GM10847 (cell line): Measurements from ENCODE around the gene ABL1.

ENCODE experiments used
- POLR2A ChIP-seq: IDR thresholded peaks from 2 replicates; pipeline ENCODE4 v1.6.1; 2011; ENCODE audit not compliant: insufficient read length; ENCODE audit errors: extremely low read depth

Gene ABL1

DNA sequence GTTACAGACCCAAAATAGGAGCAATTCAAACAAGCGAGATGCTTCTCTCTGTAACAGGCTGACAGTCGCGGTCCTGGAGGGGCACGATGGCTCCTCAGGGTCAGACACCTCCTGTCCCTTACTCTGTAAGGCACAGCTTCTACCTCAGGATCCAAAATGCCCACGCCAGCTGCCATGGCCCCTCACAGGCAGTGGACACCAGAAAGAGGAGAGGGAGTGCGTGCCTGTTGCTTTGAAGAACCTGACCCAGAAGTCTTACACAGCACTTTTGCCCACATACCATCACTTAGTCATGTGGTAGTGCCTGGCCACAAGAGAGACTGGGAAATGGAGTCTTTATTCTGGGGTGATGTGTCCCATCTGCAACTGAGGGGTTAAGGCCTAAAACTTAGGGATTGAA is 11.6 kb upstream of the ABL1 start:
- TF ChIP-seq POLR2A = no peak

DNA sequence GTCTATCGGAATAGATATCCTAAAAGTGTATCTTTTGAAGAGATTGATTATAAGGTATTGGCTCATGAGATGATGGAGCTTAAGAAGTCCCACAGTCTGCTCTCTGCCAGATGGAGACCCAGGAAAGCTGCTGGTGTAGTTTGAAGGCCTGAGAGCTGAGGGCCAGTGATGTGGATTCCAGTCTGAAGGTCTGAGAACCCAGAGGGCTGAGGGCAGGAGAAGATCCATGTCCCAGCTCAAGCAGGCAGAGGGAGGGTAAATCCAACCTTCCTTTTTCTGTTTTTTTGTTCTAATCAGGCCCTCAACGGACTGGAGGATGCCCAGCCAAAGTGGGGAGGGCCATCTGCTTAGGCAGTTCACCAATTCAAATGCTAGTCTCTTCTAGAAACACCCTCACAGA is 11.0 kb upstream of the ABL1 start:
- TF ChIP-seq POLR2A = no peak

DNA sequence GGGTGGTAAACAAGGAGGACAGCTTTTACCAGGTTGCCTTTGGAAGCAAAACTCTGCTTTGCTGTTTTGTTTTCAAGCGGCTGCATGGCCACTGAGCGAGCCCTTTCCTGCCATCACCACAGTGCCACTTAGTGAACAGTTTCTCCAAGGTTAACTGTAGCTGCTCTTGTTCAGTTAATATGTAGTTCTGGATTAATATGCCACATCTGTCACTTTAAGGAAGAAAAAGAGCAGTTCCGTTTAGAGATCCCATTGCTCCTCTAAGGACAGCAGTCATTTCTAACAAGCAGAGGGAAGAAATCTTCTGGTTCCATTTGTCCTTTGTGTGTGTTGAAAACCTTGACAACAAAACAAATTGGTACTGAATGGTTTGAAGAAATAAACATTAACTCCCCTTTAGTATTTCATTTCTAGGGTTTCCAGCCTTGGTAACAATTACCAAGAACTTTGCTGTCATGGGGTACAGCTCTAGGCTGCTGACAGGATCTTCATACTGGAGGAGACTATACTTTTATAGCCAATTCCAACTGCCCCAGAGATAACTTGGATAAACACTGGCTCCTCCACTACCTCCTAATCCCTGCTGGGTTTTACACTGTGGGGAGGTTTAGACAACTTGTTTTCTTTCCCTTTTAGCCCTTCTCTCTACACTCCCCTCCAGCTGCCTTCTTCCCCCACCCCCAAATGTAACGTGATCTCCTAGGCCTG is 10.3 kb upstream of the ABL1 start:
- TF ChIP-seq POLR2A = no peak

DNA sequence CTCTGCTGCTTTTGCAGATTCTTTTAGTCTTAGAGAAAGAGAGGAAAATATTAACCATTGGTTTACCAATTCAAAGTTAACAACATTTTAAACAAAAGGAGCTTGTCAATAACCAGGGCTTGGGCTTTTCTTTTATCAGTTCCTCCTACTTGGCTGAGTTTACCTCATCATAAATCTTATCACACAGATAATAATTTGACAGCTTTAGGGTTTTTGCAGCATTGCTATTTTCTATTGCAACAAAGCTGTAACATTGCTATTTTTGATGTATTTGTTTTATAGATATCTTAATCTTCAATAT is 9.8 kb upstream of the ABL1 start:
- TF ChIP-seq POLR2A = no peak

DNA sequence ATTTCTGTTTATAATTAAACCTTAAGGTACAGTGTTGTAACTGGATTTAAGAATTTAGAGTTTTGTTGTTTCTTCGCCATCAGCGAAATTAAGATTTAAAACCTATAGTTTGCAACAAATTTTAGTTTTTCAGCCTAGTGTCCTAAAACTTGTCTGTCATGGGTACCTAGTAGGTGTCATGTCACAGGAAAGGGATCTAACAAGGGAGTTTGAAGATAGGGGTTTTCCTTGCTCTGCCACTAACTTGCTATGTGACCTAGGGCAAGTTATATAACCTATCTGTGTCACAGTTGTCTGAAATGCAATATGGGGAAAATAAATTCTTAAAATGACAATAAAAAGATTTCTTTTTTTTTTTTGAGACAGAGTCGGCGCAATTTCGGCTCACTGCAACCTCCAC is 9.2 kb upstream of the ABL1 start:
- TF ChIP-seq POLR2A = no peak

DNA sequence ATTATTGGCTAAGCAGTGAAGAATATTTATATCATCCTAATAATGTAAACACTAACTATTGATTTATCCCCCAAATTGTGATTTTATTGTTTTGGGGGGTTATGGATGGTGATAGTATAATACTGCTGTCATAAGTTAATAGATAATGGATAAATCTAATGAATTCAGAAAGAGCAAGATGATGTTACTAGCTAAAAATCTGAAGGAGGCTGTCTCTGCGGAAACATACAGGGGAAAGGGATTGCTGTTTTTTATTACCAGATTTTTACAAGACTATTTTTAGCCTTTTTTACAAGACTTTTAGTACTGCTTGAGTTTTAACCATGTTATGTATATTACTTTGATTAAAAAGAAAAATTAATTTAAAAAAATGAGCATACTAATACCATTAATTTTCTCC is 5.3 kb upstream of the ABL1 start:
- no peak for TF ChIP-seq POLR2A

DNA sequence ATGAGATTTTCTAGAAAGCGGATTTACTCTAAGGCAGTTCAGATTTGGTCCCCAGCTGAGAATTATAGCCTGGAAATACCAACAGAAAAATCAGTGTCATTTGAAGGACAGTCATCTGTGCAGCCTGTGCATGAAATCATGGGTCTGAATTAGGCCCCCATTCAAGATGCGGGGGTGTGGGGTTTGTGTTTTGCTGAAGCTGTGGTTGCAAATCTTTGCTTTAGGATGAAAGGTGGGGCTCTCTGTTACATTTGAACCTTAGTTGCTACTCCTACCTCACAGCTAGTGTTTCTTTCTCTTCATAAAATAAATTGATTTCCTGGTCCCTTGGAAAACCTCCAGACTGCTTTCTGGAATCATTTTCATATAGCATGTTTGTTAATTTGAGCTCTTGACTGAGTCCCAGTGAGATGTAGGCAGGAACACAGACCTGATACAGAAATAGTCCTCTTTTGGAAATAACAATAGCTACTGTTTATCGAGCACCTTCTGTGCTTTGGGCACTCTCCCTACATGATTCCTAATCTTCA is 4.8 kb upstream of the ABL1 start:
- no peak for TF ChIP-seq POLR2A

DNA sequence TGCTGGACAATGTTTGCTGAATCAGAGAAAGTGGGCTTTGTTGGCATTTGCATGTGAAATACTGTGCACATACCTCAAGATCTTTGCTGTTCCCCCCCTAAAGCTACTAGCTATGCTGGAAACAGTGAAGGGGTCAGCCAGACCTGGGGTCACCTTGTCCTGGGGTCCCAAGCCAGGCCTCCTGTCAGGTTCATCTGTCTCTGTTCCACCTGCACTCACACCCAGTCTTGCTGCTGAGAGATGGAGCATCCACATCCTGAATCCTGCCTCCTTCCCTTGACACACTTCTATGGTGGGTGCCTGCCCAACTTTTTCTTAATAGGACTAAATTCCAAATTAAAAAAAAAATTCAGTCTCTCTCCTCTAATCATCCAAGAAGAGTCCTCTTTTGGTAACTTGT is 4.0 kb upstream of the ABL1 start:
- TF ChIP-seq POLR2A = no peak

DNA sequence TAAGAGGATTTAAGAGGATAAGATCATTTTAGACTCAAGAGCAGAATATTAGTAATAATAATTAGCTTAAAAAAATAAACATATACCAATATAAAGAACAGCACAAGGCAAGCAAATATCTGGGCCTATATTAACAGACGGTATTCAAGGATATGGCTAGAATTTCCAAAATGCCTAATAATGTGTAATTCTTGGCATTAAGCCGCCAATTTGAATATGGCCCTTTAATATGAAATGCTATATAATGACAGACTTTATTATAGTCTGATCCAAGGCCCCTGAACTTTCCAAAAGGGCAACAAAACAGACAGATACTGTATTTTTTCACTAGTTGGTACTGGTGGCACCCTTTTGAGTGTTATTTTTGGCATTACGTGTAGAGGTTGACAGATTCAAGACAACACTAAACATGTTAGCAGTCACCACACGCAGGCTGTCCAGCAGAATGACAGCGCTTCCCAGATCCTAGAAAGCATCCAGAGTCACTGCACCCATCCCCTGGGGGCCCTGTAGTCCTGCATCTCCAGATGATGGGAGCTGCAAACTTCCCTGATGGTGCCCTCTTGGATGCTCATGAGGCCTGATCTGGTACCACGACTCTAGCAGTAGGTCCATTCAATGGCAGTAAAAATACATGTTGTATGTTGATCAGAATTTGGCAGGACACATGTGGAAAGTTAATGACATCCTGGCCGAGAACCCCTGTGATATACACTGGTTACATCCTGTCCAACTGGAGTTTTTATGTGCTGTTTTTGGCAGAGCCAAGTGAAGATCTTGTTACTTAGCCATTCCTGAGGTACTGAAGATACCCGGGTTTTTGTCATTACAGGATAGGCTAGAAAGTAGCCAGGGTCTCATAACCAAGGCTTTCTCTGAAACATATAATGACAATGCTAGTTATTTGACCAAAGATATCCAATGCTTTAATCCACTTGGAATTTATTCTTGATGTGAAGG is 1.7 kb upstream of the ABL1 start:
- TF ChIP-seq POLR2A = no peak

DNA sequence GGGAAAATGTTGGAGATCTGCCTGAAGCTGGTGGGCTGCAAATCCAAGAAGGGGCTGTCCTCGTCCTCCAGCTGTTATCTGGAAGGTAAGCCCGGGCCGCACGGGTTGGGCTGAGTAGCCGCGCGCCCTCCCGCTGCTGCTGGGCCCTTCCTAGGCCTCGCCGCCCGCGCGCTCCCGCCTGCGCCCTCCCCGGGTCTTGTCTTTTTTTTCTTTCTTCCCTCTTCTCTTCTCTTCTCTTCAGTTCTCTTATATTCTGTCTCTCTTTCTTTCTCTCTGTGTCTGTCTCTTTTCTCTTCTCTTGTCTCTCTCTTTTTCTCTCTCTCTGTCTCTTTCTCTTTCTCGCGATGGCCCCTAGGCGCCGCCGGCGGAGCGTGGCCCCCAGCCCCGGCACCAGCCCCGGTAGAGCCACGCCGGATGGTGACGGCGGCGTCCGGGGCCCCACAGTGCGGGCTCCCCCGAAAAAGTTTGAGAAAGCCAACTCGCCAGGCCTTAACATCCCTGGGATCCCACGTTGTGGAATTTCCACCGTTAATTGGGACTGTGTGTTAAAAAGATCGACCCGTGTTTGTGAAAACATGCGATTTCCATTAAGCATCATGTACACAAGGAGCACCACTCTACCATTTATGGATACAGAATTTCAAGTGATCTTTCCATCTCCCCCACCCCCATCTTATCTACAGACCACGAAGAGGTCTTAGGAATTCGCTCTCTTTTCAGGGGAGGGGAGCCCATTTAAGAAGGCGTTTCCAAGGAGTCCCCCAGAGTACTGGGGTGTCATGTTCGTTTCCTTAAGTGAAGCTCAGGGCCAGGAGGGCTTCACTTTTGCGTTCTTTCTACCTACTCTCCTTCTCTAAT is 616 bp downstream of the ABL1 start:
- no peak for TF ChIP-seq POLR2A

DNA sequence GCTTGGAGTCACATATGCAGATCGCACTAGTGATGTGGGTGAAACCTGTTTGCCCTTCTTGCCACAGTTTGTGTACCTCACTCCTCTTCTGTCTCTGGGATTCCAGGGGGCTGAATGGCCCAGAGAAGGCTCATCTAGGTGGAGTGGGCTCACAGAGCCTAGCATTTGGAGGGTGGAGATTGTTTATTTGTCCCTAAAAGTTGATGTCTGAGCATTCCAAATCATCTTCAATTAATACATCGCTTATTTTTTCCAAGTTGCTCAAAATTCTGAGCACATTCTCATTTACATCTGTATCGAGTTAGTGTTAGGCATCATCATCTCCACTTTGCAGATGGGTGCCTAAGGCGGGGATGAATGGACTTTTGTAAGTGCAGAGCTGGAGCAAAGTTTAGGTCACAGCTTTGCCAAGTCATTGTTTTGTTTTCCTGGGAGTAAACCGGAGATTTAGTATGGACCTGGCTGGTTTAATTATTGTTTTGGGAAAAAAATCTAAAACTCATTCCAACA is 2.0 kb downstream of the ABL1 start:
- TF ChIP-seq POLR2A = no peak

DNA sequence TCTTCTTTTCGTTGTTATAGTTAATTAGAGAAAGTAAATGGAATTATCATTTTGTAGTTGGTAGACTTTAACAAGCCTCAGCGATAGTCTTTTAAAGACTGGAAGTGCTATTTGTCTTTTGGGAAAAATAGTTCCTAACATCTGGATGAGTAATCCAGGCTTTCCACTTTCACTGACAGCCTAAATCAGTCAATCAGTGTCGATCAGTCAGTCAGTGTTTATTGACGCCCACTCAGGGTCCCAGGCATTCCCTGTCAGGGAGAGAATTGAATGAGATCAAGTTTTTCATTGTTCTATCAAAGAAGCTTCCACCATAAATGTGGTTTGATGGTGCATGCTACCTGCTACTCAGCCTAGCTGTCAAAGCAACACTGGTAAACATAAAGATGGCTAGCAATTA is 2.6 kb downstream of the ABL1 start:
- TF ChIP-seq POLR2A = no peak

DNA sequence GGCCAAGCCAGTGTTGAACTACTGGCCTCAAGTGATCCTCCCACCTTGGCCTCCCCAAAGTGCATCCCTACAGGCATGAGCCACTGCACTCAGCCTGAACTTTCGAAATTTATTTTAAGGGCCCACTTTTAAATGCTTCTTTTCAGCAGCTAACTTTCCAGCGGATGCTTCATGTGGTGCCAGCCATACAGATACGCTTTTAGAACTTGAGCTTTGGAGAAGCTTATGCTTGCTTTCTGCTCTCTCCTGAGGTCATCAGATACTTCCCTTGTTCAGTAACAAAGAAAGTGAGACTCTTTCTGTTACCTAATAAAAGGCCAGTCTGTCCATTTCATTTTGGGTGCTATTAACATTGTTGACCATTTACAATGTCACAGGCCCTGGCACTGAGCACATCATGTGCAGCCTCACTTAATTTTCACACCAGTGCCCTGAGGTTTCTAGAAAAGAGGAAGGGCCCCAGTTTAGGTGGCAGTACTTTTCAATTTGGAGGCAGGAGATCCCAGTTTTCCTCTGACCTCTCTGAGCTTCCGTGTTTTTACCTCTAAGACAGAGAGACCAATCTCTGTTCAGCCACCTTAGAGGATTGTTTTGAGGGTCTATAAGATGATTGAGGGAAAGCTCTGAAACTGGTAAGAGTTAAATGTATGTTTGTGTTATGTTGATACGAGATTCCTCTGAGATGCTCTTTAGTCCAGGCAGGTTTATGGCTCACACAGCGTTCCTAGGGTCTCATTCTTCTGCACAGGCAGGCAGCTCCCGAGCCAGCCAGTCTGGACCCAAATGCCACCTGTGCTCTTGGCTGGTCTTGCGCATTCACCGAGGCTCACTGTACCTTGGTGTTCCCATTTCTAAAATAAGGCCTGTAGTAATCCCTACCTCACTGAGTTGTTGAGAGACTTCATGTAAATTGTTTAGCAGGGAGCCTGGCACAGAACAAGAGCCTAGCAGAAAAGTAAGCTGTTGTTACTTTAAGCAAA is 4.4 kb downstream of the ABL1 start:
- TF ChIP-seq POLR2A = no peak

DNA sequence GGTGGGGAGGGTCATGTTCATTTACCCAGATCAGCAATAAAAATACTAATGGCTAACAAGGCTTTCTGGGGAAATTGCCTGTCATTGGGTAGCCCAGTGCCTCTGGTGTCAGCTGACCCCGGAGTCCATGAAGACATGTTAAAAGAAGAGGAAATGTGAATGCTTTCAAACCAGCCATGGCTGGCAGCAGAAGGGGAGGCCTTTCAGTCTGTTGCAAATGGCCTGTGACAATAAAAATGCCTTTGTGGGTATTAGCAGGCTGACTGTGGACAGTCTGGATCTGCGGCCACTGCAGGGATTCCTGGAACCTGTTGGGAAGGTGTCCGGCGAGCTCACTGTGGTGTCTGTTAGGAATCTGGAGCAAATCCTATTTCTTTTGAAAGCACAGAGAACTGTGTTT is 7.5 kb downstream of the ABL1 start:
- no peak for TF ChIP-seq POLR2A
